ENCODE results near the gene ZNF169.
"Not testable (repeated sequence)": the region's sequence is repeated elsewhere in the genome, so short reads cannot be mapped to it uniquely, and the experiment has no call there.

Gene ZNF169

DNA sequence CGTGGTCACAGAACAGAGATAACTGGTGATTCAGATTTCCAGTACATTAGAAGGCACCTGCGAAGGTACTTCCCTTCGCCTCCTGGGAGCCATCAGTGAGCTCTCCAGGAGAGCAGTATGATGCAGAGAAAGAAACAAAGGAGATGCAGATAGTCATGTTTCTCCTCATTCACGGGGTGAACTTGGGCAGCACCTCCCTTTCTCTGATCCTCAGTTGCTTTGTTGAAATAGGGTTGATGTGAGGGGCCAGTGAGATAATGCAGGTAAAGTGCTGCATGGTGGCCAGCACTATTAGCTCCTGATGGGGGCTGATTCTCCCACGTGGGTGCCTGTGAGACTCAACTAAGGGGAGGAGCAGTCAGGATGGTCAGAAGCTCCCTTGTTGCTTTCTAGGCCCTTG, 46.6 kb upstream of the ZNF169 start:
- no peak overlapping the region for H3K4me2 ChIP-seq (ENCODE audit: low read depth, low read length, poor library complexity, severe bottlenecking)
- no peaks in the 10 kb centered on the region for H3K79me2 ChIP-seq (ENCODE audit: insufficient read depth, low read length)
- H3K36me3 ChIP-seq (ENCODE audit: low read length) = no peaks in the 10 kb centered on the region
- no peaks in the 10 kb centered on the region for H3K9me3 ChIP-seq (ENCODE audit: insufficient read depth, low read length)
- H3K27me3 ChIP-seq (ENCODE audit: low read length) = no peaks in the 10 kb centered on the region
- H3K9me2 ChIP-seq (replicated peaks; ENCODE audit: insufficient read depth, low read length) = no peaks in the 10 kb centered on the region
- no peak overlapping the region for H3K4me3 ChIP-seq (ENCODE audit: insufficient read depth, low read length, poor library complexity, severe bottlenecking)
- no peak overlapping the region for H3K27ac ChIP-seq (ENCODE audit: low read depth, low read length)
- no peak overlapping the region for H3K9ac ChIP-seq (ENCODE audit: low read length)
- H4K20me1 ChIP-seq (ENCODE audit: low read depth, low read length) = no peaks in the 10 kb centered on the region
- TF ChIP-seq, protein P1, sequence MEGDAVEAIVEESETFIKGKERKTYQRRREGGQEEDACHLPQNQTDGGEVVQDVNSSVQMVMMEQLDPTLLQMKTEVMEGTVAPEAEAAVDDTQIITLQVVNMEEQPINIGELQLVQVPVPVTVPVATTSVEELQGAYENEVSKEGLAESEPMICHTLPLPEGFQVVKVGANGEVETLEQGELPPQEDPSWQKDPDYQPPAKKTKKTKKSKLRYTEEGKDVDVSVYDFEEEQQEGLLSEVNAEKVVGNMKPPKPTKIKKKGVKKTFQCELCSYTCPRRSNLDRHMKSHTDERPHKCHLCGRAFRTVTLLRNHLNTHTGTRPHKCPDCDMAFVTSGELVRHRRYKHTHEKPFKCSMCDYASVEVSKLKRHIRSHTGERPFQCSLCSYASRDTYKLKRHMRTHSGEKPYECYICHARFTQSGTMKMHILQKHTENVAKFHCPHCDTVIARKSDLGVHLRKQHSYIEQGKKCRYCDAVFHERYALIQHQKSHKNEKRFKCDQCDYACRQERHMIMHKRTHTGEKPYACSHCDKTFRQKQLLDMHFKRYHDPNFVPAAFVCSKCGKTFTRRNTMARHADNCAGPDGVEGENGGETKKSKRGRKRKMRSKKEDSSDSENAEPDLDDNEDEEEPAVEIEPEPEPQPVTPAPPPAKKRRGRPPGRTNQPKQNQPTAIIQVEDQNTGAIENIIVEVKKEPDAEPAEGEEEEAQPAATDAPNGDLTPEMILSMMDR (IDR thresholded peaks at IDR 0.05; ENCODE audit: insufficient read depth, low read length, poor library complexity, severe bottlenecking) = no peak
- no peak for TF ChIP-seq EZH2phosphoT487 (conservative IDR thresholded peaks at IDR 0.05; ENCODE audit: low read length)
- no peak overlapping the region for H2AFZ ChIP-seq (ENCODE audit: low read depth, low read length, severe bottlenecking)
- H3F3A ChIP-seq (ENCODE audit: insufficient read depth) = no peaks in the 10 kb centered on the region

DNA sequence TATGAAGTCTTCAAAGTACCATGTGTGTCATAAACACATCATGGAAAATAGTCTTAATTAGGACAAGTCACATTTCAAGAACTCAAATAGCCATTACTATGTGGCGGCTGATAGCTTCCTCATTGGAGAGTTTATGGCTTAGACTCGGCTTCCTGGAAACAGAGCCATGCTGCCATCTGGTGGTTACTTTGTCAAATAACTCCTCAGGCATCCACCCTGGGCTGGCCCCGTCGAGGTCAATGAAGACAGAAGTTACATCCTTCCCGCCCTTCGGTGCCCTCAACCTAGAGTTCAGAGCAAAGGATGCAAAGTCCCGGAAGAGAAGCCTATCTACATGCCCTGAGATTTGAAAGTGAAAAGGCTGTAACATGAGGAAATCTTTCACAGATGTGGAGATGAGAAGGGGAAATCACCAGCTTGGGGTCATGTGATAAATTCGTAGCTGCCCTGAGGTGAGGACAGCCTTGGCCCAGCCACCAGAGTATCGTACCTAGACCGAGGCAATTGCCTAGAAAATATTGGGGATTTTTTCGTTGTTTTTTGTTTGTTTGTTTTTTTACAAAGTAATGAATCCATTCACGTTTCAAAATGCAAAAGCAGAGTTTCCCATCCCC, 45.5 kb upstream of the ZNF169 start:
- no peaks in the 10 kb centered on the region for H3F3A ChIP-seq (ENCODE audit: insufficient read depth)
- no peak overlapping the region for H3K9ac ChIP-seq (ENCODE audit: low read length)
- no peak overlapping the region for H3K4me3 ChIP-seq (ENCODE audit: insufficient read depth, low read length, poor library complexity, severe bottlenecking)

DNA sequence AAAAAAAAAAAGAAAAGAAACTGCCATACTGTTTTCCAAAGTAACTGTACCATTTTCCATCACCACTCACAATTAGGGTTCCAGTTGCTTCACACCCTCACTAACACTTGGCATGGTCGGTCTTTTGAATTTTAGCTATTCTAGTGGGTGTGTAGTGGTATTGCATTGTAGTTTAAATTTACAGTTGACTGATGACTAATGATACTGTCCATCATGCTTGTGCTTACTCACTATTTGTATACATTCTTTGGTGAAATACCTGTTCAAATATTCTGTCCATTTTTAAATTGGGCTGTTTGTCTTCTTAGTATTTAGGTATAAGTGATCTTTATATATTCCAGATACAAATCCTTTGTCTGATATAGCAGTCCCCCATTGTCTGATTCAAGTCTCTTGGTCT, 36.2 kb upstream of the ZNF169 start:
- Histone ChIP-seq H3K4me3 (ENCODE audit: insufficient read depth, low read length, poor library complexity, severe bottlenecking) (no peak overlapping the region), H3K4me2 (ENCODE audit: low read depth, low read length, poor library complexity, severe bottlenecking) (no peak overlapping the region), H4K20me1 (ENCODE audit: low read depth, low read length) (no peaks in the 10 kb centered on the region), H3F3A (ENCODE audit: insufficient read depth) (no peaks in the 10 kb centered on the region), H2AFZ (ENCODE audit: low read depth, low read length, severe bottlenecking) (no peak overlapping the region), H3K9me2 (replicated peaks; ENCODE audit: insufficient read depth, low read length) (no peaks in the 10 kb centered on the region), H3K27ac (ENCODE audit: low read depth, low read length) (no peak overlapping the region), H3K9ac (ENCODE audit: low read length) (no peak overlapping the region), H3K9me3 (ENCODE audit: insufficient read depth, low read length) (no peaks in the 10 kb centered on the region), H3K36me3 (ENCODE audit: low read length) (no peaks in the 10 kb centered on the region), H3K79me2 (ENCODE audit: insufficient read depth, low read length) (no peaks in the 10 kb centered on the region), H3K27me3 (ENCODE audit: low read length) (no peaks in the 10 kb centered on the region)
- TF ChIP-seq EZH2phosphoT487 (conservative IDR thresholded peaks at IDR 0.05; ENCODE audit: low read length) = no peak
- TF ChIP-seq, protein P1 (IDR thresholded peaks at IDR 0.05; ENCODE audit: insufficient read depth, low read length, poor library complexity, severe bottlenecking) = no peak

More for the DNA sequence above, 45.5 kb upstream of the ZNF169 start:
- peak overlapping the region; percentile 60 for H2AFZ ChIP-seq (ENCODE audit: low read depth, low read length, severe bottlenecking)
- TF ChIP-seq, protein P1 (IDR thresholded peaks at IDR 0.05; ENCODE audit: insufficient read depth, low read length, poor library complexity, severe bottlenecking) = peak; percentile 43
- TF ChIP-seq EZH2phosphoT487 (conservative IDR thresholded peaks at IDR 0.05; ENCODE audit: low read length) = no peak
- H4K20me1 ChIP-seq (ENCODE audit: low read depth, low read length) = no peaks in the 10 kb centered on the region
- no peaks in the 10 kb centered on the region for H3K79me2 ChIP-seq (ENCODE audit: insufficient read depth, low read length)
- no peaks in the 10 kb centered on the region for H3K36me3 ChIP-seq (ENCODE audit: low read length)
- H3K9me2 ChIP-seq (replicated peaks; ENCODE audit: insufficient read depth, low read length) = no peaks in the 10 kb centered on the region
- H3K9me3 ChIP-seq (ENCODE audit: insufficient read depth, low read length) = no peaks in the 10 kb centered on the region
- no peaks in the 10 kb centered on the region for H3K27me3 ChIP-seq (ENCODE audit: low read length)
- peak overlapping the region; percentile 30 for H3K4me2 ChIP-seq (ENCODE audit: low read depth, low read length, poor library complexity, severe bottlenecking)
- H3K27ac ChIP-seq (ENCODE audit: low read depth, low read length) = no peak overlapping the region

DNA sequence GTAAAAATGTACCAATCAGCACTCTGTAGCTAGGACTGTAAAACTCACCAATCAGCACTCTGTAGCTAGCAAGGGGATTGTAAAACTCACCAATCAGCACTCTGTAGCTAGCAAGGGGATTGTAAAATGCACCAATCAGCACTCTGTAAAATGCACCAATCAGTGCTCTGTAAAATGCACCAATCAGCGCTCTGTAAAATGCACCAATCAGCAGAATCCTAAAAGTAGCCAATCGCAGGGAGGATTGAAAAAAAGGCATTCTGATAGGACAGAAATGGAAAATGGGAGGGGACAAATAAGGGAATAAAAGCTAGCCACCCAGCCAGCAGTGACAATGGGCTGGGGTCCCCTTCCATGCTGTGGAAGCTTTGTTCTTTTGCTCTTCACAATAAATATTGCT, 33.7 kb upstream of the ZNF169 start:
- not testable (repeated sequence) for H3K36me3 ChIP-seq (ENCODE audit: low read length); H3F3A ChIP-seq (ENCODE audit: insufficient read depth); H3K9ac ChIP-seq (ENCODE audit: low read length); H3K79me2 ChIP-seq (ENCODE audit: insufficient read depth, low read length); H3K9me2 ChIP-seq (replicated peaks; ENCODE audit: insufficient read depth, low read length); H3K4me3 ChIP-seq (ENCODE audit: insufficient read depth, low read length, poor library complexity, severe bottlenecking); H4K20me1 ChIP-seq (ENCODE audit: low read depth, low read length); H3K27ac ChIP-seq (ENCODE audit: low read depth, low read length); H3K4me2 ChIP-seq (ENCODE audit: low read depth, low read length, poor library complexity, severe bottlenecking); H2AFZ ChIP-seq (ENCODE audit: low read depth, low read length, severe bottlenecking); H3K27me3 ChIP-seq (ENCODE audit: low read length); H3K9me3 ChIP-seq (ENCODE audit: insufficient read depth, low read length)

Measured in SU-DHL-6 (cell line).